PC-3 (cell line): ENCODE results near the gene TRIM61.

Experiments used
- CTCF ChIP-seq: fragments of 300-600 bp; sonication (generic); conservative IDR thresholded peaks from 2 replicates; pipeline ENCODE4 v1.5.1; 2017; ENCODE audit warnings: antibody characterized with exemption, low read depth, mild to moderate bottlenecking, low read length
- EZH2 ChIP-seq: fragments of 300-600 bp; sonication (generic); IDR thresholded peaks from one replicate; pipeline ENCODE4 v1.6.1; 2017; ENCODE audit warnings: antibody characterized with exemption, mild to moderate bottlenecking, low read length; ENCODE audit not compliant: unreplicated experiment

DNA sequence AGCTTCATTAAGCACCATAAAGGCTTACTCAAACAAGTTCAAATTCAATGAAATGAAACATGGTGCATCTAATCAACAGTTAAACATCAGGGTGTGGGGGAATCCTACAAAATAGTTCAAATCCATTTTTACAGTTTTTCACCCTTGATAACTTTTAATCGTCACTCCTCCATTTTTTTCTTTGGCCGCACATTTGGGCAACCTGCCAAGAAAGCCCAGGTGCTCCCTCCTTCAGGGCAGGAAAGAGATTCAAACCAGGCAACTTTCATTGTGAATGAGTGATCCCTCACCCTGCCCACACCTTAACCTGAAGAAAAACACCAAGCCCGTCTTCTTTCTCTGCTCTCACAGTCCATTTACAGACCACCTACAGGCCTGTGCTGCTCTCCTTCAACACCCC, 24.9 kb downstream of the TRIM61 start:
- no peak for TF ChIP-seq CTCF
- TF ChIP-seq EZH2 = no peak
